Neural cell (in vitro differentiated cells): Measurements from ENCODE around the gene CFAP221. TPM values are rescaled to one million over a fixed set of nuclear protein-coding genes. Genes with fewer than 3 reads are reported as not detected.

ENCODE experiments used
- H2AFZ ChIP-seq: fragments of 200-600, 300-800 bp; sonication (generic), shearing (Covaris generic); 2 replicates; pipeline ENCODE4 v1.6.0; 2014; ENCODE audit warnings: low read depth, mild to moderate bottlenecking, antibody characterized with exemption, low read length, moderate library complexity
- H3F3A ChIP-seq: fragments of 200-600 bp; shearing (Covaris generic); 2 replicates; pipeline ENCODE4 v1.6.1; 2016; ENCODE audit warnings: mild to moderate bottlenecking, moderate library complexity, mixed read lengths, antibody characterized with exemption, low read length; ENCODE audit not compliant: insufficient read depth, poor library complexity, severe bottlenecking
- H3K27ac ChIP-seq: fragments of 200-600, 300-800 bp; sonication (generic), shearing (Covaris generic); 2 replicates; pipeline ENCODE4 v1.5.1; 2014; ENCODE audit warnings: mild to moderate bottlenecking, low read length, moderate library complexity
- H3K27me3 ChIP-seq: fragments of 300-800, 200-600 bp; sonication (generic), shearing (Covaris generic); 2 replicates; pipeline ENCODE4 v1.6.0; 2014; ENCODE audit warnings: mild to moderate bottlenecking, low read depth, low read length, moderate library complexity; ENCODE audit not compliant: insufficient read depth
- H3K36me3 ChIP-seq: fragments of 300-800, 200-600 bp; sonication (generic), shearing (Covaris generic); 2 replicates; pipeline ENCODE4 v1.5.1; 2014; ENCODE audit warnings: mild to moderate bottlenecking, antibody characterized with exemption, low read length, moderate library complexity; ENCODE audit not compliant: insufficient read depth
- H3K4me2 ChIP-seq: fragments of 300-800, 200-600 bp; sonication (generic), shearing (Covaris generic); 2 replicates; pipeline ENCODE4 v1.6.0; 2014; ENCODE audit warnings: mild to moderate bottlenecking, low read length
- H3K4me3 ChIP-seq: fragments of 300-800, 200-600 bp; sonication (generic), shearing (Covaris generic); 2 replicates; pipeline ENCODE4 v1.5.1; 2014; ENCODE audit warnings: mild to moderate bottlenecking, low read length, moderate library complexity
- H3K79me2 ChIP-seq: fragments of 200-600 bp; shearing (Covaris generic); replicated peaks from 2 replicates; pipeline ENCODE4 v1.6.0; 2014; ENCODE audit warnings: mild to moderate bottlenecking, low read length, moderate library complexity; ENCODE audit not compliant: insufficient read depth
- H3K9ac ChIP-seq: fragments of 300-800, 200-600 bp; sonication (generic), shearing (Covaris generic); 2 replicates; pipeline ENCODE4 v1.6.1; 2016; ENCODE audit warnings: mild to moderate bottlenecking, low read length, mixed read lengths
- H3K9me2 ChIP-seq: fragments of 200-600 bp; shearing (Covaris generic); 2 replicates; pipeline ENCODE4 v1.6.1; 2016; ENCODE audit warnings: mild to moderate bottlenecking, low read length, mixed read lengths; ENCODE audit not compliant: insufficient read depth
- H3K9me3 ChIP-seq: fragments of 200-600, 300-800 bp; sonication (generic), shearing (Covaris generic); 2 replicates; pipeline ENCODE4 v1.6.1; 2016; ENCODE audit warnings: mild to moderate bottlenecking, mixed run types, low read length, moderate library complexity, mixed read lengths
- H4K20me1 ChIP-seq: fragments of 200-600 bp; shearing (Covaris generic); 2 replicates; pipeline ENCODE4 v1.6.1; 2016; ENCODE audit warnings: mild to moderate bottlenecking, mixed run types; ENCODE audit not compliant: insufficient read depth
- EP300 ChIP-seq: fragments of 450-650 bp; conservative IDR thresholded peaks from 2 replicates; pipeline ENCODE4 v1.6.1; 2014; ENCODE audit warnings: antibody characterized with exemption, mild to moderate bottlenecking, moderate library complexity; ENCODE audit not compliant: poor library complexity, severe bottlenecking
- EZH2 ChIP-seq: fragments of 200-600, 300-800 bp; shearing (Covaris generic), sonication (generic); IDR thresholded peaks from 2 replicates; pipeline ENCODE4 v1.6.1; 2014; ENCODE audit warnings: antibody characterized with exemption, low read length, borderline replicate concordance, mild to moderate bottlenecking; ENCODE audit not compliant: insufficient read depth, poor library complexity, severe bottlenecking
- MXI1 ChIP-seq: fragments of 450-650 bp; conservative IDR thresholded peaks from 2 replicates; pipeline ENCODE4 v1.6.1; 2014; ENCODE audit warnings: antibody characterized with exemption, mild to moderate bottlenecking; ENCODE audit not compliant: poor library complexity, severe bottlenecking
- POLR2AphosphoS5 ChIP-seq: IDR thresholded peaks from 2 replicates; pipeline ENCODE4 v1.6.1; 2012
- RAD21 ChIP-seq: fragments of 450-650 bp; conservative IDR thresholded peaks from 2 replicates; pipeline ENCODE4 v1.6.1; 2014; ENCODE audit warnings: antibody characterized with exemption, mild to moderate bottlenecking, moderate library complexity
- SMC3 ChIP-seq: fragments of 450-650 bp; conservative IDR thresholded peaks from 2 replicates; pipeline ENCODE4 v1.6.1; 2014; ENCODE audit warnings: antibody characterized with exemption, mild to moderate bottlenecking, moderate library complexity; ENCODE audit not compliant: poor library complexity
- TAF1 ChIP-seq: IDR thresholded peaks from 2 replicates; pipeline ENCODE4 v1.6.1; 2012; ENCODE audit warnings: low read depth
- polyA plus RNA-seq: library from polyadenylated mRNA; depleted of rRNA; stranded (reverse); fragments of >200 nt; gene quantifications from 2 replicates; pipeline ENCODE4 v1.2.3, GENCODE V29; 2014
- TF ChIP-seq, protein P1 (sequence below): fragments of 450-650 bp; IDR thresholded peaks from 2 replicates; pipeline ENCODE4 v1.5.1; 2014; ENCODE audit warnings: antibody characterized with exemption, mild to moderate bottlenecking, moderate library complexity; ENCODE audit not compliant: poor library complexity, severe bottlenecking
- TF ChIP-seq, protein P2 (sequence below): IDR thresholded peaks from 2 replicates; pipeline ENCODE4 v1.6.1; 2012; ENCODE audit warnings: borderline replicate concordance

CFAP221 gene
- polyA plus RNA-seq, 1 donor from 2014 or later = 7.0 TPM

DNA sequence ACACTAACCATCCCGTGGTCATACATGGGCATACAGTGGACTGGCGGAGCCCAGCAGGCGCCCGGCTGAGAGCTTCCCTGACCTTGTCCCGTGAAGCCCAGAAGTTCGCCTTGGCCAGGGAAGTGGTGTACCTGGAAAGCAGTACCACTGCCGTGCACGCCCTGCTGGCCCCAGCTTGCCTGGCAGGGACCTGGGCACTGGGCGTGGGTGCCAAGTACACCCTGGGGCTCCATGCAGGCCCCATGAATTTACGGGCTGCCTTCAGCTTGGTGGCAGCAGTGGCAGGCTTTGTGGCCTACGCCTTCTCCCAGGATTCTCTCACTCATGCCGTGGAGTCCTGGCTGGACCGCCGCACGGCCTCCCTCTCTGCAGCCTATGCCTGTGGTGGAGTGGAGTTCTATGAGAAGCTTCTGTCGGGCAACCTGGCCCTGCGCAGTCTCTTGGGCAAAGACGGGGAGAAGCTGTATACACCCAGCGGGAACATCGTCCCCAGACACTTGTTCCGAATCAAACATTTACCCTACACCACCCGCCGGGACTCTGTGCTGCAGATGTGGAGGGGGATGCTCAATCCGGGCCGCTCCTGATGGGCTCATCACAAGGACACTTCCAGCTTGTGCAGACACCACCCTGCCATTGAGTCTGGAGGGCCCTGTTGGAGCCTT, 137.1 kb downstream of the CFAP221 start:
- Histone ChIP-seq H3K4me2 (no peak overlapping the region), H3F3A (no peaks in the 10 kb centered on the region), H3K27ac (no peak overlapping the region), H3K9me3 (no peaks in the 10 kb centered on the region), H4K20me1 (no peaks in the 10 kb centered on the region), H3K9ac (no peak overlapping the region), H3K79me2 (no peaks in the 10 kb centered on the region), H3K36me3 (no peaks in the 10 kb centered on the region), H3K9me2 (no peaks in the 10 kb centered on the region), H3K4me3 (no peak overlapping the region), H2AFZ (no peak overlapping the region), H3K27me3 (no peaks in the 10 kb centered on the region)
- TF ChIP-seq EP300 = no peak
- no peak for TF ChIP-seq SMC3
- TF ChIP-seq, protein P1, sequence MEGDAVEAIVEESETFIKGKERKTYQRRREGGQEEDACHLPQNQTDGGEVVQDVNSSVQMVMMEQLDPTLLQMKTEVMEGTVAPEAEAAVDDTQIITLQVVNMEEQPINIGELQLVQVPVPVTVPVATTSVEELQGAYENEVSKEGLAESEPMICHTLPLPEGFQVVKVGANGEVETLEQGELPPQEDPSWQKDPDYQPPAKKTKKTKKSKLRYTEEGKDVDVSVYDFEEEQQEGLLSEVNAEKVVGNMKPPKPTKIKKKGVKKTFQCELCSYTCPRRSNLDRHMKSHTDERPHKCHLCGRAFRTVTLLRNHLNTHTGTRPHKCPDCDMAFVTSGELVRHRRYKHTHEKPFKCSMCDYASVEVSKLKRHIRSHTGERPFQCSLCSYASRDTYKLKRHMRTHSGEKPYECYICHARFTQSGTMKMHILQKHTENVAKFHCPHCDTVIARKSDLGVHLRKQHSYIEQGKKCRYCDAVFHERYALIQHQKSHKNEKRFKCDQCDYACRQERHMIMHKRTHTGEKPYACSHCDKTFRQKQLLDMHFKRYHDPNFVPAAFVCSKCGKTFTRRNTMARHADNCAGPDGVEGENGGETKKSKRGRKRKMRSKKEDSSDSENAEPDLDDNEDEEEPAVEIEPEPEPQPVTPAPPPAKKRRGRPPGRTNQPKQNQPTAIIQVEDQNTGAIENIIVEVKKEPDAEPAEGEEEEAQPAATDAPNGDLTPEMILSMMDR = no peak
- no peak for TF ChIP-seq RAD21
- TF ChIP-seq MXI1 = no peak
- no peak for TF ChIP-seq POLR2AphosphoS5
- TF ChIP-seq, protein P2, sequence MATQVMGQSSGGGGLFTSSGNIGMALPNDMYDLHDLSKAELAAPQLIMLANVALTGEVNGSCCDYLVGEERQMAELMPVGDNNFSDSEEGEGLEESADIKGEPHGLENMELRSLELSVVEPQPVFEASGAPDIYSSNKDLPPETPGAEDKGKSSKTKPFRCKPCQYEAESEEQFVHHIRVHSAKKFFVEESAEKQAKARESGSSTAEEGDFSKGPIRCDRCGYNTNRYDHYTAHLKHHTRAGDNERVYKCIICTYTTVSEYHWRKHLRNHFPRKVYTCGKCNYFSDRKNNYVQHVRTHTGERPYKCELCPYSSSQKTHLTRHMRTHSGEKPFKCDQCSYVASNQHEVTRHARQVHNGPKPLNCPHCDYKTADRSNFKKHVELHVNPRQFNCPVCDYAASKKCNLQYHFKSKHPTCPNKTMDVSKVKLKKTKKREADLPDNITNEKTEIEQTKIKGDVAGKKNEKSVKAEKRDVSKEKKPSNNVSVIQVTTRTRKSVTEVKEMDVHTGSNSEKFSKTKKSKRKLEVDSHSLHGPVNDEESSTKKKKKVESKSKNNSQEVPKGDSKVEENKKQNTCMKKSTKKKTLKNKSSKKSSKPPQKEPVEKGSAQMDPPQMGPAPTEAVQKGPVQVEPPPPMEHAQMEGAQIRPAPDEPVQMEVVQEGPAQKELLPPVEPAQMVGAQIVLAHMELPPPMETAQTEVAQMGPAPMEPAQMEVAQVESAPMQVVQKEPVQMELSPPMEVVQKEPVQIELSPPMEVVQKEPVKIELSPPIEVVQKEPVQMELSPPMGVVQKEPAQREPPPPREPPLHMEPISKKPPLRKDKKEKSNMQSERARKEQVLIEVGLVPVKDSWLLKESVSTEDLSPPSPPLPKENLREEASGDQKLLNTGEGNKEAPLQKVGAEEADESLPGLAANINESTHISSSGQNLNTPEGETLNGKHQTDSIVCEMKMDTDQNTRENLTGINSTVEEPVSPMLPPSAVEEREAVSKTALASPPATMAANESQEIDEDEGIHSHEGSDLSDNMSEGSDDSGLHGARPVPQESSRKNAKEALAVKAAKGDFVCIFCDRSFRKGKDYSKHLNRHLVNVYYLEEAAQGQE = no peak
- TF ChIP-seq TAF1 = no peak
- TF ChIP-seq EZH2 = no peak

DNA sequence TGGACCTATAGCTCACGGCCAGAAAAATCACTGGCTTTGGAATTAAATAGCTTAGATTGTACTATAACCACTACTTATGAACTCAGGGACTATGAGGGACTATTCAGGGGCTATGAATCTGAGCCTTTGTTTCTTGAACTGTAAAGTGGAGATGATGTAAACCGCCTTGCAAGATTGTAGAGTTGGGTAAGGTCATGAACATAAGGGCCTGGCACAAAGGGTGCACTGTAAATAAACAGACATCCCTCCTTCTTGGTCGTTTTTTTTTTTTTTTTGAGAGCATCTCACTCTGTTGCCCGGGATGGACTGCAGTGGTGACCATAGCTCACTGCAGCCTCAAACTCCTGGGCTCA, 137.6 kb downstream of the CFAP221 start:
- no peak overlapping the region for H3K27ac ChIP-seq
- no peak overlapping the region for H3K9ac ChIP-seq
- no peaks in the 10 kb centered on the region for H4K20me1 ChIP-seq
- H3K27me3 ChIP-seq = no peaks in the 10 kb centered on the region
- H3K9me2 ChIP-seq = no peaks in the 10 kb centered on the region
- H3K36me3 ChIP-seq = no peaks in the 10 kb centered on the region
- H3K4me2 ChIP-seq = no peak overlapping the region
- H3K9me3 ChIP-seq = no peaks in the 10 kb centered on the region
- H3K4me3 ChIP-seq = no peak overlapping the region
- TF ChIP-seq EZH2 (no peak), SMC3 (no peak), RAD21 (no peak), POLR2AphosphoS5 (no peak)
- TF ChIP-seq, protein P2 = no peak
- no peaks in the 10 kb centered on the region for H3F3A ChIP-seq
- no peak overlapping the region for H2AFZ ChIP-seq
- H3K79me2 ChIP-seq = no peaks in the 10 kb centered on the region
